ENCODE results near the gene KRT85.

The KRT85 gene

GRCh38 chr12:52364901-52365489, 2.3 kb downstream of the KRT85 start:
- no peak for DNase-seq

DNA sequence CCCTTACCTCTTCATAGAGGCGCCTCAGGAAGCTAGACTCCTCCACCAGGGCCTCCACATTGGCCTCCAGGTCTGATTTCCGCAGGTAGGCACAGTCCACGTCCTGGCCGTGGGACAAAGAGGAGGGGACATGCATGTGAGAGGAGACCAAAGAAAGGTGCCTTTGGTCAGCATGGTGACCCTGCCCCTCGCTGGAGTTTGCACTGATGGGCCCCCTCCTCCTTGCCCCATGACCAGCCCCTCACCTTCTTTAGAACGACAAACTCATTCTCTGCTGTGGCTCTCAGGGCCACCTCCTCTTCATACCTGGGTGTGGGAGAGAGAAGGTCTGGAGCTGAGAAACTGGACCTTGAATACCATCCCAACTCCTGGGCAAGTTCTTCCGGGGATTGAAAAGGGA, 3.2 kb downstream of the KRT85 start:
- no peak for DNase-seq

DNA sequence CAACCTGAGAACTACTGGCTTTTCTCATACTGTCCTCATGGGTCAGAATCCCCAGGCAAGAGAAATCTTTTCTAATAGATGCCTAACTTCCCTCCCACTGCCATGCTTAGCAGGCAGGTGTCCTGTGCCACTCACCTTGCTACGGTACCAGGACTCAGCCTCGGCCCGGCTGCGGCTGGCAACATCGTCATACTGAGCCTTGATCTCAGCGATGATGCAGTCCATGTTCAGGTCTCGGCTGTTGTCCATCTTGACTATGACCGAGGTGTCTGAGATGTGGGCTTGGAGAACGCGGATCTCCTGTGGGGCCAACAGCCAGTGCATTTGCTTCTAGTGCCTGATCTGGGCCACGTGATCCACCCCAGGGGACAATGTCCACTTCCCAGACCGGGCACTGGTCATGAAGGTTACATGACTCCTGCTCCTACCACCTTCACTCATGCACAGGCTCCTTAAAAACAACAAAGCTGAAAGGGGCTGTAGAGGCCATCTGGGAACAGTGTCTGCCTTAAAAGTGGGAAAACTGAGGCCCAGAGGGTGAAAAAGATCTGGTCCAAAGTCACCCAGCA, 4.1 kb downstream of the KRT85 start:
- no peak for DNase-seq

DNA sequence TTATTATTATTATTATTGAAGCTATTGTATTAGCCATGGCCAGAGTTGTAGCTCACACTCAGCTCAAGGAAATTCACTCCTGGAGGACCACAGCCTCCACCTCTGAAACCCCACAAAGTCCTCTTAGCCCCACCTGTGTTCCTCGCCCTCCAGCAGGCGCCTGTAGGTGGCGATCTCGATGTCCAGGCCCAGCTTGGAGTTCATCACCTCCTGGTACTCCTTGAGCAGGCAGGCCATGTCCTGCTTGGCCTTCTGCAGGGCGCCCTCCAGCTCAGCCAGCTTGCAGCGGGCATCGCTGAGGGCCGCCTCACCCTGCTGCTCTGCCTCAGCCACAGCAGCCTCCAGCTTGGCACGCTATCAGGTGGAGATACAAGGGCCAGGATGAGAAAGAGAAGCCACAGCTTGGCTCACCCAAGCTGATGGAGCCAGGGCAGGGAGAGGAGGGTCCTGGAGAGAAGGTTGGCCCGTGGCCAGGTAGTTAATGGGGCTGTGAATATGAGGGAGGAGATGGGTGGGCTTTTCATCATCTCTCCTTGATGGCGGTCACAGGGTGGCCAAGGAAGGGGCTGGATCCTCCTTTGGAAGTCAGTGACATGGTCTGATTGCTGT, 5.1 kb downstream of the KRT85 start:
- no peak for DNase-seq

DNA sequence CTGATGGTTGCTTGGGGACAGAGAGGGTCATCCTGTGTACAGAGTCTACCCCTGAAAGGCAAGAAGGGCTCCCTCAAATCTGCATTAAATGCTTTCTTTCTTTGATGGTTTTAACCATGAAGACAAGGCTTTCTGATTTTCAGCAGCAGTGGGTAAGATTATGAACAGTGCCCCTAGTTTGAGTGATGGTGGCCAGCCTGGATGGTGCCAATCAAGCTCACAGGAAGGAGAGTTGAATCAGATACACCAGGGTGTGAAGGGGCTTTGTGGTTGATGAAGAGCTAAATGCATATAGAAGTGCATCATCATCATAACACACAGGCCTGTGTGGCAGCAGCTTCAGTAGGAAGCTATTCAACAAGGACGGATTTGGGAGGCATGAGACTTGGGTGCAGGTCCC, 5.7 kb downstream of the KRT85 start:
- no peak for DNase-seq

- DNase-seq = no peak
Observed at GRCh38 chr12:52360663-52361271, 6.5 kb downstream of the KRT85 start.

DNA sequence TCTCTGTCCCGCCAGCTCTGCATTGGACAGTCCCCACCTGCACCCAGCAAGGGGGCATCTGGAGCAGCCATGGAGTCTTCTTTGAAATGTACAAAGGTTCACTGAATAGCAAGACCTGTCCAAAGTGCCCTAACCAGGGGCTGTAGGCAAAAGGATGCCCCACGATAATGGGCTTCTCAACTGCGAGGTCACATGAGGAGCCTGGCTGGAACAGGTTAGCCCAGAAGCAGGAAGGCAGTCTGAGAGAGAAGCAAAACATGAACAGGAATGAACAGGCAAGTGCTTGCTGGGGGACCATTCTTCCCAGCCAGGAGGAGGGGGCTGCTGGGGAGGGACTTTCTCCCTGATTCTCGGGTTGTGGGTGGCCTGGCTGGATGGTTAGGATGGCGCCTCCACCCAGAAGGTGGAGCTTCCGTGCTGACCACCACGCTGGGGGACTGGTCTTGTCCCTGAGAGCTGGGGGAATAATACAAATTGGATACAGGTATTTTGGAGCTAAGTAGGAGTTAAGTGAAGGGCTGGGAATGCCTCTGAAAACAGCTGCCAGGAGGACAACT, 7.1 kb downstream of the KRT85 start:
- no peak for DNase-seq

- no peak for DNase-seq
Observed at GRCh38 chr12:52359621-52360061, 7.6 kb downstream of the KRT85 start.

GRCh38 chr12:52358575-52359350, 8.5 kb downstream of the KRT85 start:
- DNase-seq = no peak

- DNase-seq = no peak
Observed at GRCh38 chr12:52356762-52357580, 10.3 kb downstream of the KRT85 start.

DNA sequence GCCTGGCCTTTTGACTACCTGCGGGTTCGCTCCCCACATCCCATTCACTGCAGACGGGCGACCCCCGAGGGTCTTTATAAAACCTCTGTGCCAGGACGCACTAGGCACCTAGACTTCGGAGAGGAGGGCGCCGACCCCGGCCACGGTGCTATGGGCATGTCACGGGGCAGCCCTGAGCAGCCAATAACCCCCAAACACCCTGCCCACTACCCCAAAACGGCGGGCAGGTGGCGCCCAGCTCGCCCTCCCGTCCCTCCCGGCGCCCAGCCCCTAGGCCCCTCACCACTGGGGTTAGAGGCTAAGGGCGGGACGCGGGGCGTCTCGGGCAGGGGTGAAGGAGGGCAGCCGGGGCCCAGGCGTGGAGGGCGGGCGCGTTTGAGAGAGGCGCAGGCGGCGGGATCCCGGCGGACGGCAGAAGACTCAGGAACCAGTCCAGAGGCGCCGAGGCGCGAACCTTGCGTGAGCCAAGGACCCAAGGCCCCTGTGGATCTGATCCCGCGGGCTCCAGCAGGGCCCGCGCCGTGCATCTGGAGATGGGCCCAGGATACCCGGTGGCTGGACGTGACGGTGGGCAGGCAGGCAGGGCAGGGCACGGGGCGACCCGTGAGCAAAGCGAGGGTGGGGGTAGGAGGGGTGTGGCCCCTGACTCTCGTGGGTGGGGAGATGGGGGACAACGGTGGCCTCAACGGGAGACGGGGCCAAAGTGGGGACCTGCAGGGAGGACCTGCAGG, 11.1 kb downstream of the KRT85 start:
- DNase-seq = no peak

GRCh38 chr12:52355176-52355575, 12.1 kb downstream of the KRT85 start:
- DNase-seq = no peak

DNA sequence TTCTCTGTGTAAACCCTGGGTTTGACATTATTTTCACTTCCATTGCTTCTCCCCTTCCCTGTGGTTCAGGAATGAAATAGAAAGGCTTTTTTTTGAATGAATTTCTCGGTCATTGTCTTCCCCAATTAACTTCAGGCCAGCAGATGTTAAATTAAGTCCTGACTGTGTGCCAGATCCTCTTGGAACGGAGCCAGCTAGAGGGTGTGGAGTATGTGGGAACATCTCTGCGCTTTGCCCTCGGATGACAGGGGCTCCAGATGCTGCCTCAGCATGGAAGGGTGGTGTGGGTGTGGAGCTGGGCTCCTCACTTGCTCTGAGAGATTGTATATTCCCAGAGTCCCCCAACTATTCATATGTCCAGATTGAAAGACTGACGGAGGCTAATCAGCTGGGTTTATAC, 13.1 kb downstream of the KRT85 start:
- no peak for DNase-seq

DNA sequence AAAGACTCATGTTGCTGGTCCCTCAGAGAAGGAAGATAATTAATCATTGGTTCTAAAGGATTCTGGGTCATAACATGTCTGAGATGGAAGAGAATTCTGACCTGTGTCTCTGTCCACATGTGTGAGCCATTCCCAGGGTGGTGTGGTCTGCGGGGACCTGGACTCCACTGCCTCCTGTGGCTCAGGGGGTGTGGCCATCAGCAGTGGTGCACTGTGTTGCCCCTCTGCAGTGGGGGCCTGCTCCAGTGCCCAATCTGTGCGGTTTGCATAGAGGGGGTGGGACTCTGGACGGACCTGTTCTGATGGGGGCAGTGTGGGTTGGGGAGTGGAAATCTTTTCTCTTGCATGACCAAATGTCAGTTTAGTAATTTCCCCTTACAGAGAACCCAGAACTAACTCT, 13.5 kb downstream of the KRT85 start:
- no peak for DNase-seq

- DNase-seq = no peak
Observed at GRCh38 chr12:52352951-52353350, 14.3 kb downstream of the KRT85 start.

DNA sequence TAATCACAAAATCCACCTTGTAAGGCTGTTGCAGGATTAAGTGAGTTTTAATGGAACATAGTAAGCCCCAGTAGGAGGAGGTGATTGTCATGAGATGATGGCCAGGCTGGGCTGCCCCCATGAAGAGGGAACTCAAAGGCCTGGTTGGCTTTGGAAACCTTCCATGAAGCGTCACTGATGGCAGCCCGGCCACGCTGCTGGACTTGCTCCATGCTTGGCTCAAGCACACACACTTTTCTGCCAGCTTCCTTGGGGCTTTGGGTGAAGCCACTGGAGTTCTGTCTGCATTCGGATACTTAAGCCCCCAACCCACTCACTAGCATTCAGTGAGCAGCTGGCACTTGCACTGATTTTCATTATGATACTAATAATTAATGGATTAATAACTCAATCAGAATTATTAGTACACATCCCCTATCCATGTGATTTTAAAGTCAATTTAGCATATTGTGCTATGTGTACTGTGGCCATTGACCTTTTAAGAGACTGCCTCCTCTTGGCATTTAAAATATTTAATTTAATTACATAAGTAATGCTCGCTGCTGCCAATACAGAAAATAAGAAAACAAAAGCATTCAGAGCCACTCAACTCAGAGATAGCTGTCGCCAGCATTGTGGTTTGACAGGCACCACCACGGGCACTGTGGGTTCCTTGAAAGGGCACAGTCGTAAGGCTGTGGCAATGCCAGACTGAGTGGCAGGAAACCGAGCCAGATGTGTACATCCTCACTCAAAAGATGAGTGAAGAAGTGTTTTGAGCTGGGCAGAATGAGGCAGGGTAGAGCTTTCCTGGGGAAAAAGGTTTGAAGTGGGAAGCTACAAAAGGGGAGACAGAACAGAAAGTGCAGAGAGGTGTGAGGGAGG, 15.9 kb downstream of the KRT85 start:
- DNase-seq = peak; percentile 30

- no peak for DNase-seq
Observed at GRCh38 chr12:52350786-52351185, 16.5 kb downstream of the KRT85 start.

GRCh38 chr12:52350021-52350620, 17.2 kb downstream of the KRT85 start:
- DNase-seq = no peak

DNA sequence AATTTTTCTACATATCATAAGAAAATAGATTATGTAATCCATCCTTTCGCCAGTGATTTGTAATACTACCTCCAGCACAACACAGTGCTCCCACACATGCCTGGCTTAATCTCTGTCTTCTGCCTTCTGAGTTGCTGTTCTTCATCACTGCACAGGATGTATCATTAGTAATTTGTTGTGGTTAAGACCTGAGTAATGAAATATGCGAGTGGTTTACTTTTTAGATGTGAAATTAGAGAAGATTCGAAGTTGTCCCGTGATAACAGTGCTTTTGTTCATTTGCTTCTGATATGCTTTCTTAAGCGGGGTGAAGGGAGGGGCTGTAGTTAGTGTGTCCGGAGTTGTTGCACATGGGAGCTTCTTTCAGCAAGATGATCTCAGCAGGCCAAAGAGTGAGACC, 18.1 kb downstream of the KRT85 start:
- DNase-seq = no peak

Data from activated CD4-positive, alpha-beta T cell treated with anti-CD3 and anti-CD28 coated beads for 1 hour (primary cell).